ENCODE results near the gene PHLDB1.
"Not testable (repeated sequence)": the region's sequence is repeated elsewhere in the genome, so short reads cannot be mapped to it uniquely, and the experiment has no call there.

The PHLDB1 gene

DNA sequence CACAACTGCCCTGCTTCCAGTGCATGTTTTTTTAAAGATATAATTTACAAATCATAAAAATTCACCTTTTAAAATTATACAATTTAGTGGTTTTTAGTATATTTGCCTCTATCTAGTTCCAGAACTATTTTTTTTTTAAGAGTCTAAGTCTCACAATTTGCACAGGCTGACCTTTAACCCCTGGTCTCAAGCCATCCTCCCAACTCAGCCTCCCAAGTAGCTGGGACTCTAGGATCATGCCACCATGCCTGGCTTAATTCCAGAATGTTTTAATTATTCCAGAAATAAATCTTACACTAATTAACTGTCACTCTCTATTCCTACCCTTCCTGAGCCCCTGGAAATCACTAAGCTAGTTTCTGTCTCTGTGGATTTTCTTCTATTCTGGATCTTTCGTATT, 36.6 kb upstream of the PHLDB1 start:
- Histone ChIP-seq H2BK12ac (ENCODE audit: low read length) (no peak overlapping the region), H3K36me3 (ENCODE audit: control insufficient read depth in 1 of 2, insufficient read depth in 2 of 2, low read length in 2 of 2) (no peaks in the 10 kb centered on the region), H4K12ac (ENCODE audit: low read depth, low read length) (no peak overlapping the region), H3K4me1 (ENCODE audit: control insufficient read depth in 1 of 2, insufficient read depth in 2 of 2, low read length in 2 of 2) (peaks cover 2 to 6% of the 10 kb centered on the region in 2 experiments), H3K79me1 (ENCODE audit: low read length) (peaks cover 6% of the 10 kb centered on the region), H3K9ac (ENCODE audit: low read length) (no peak overlapping the region), H3K27me3 (ENCODE audit: insufficient read depth, low read length) (no peaks in the 10 kb centered on the region), H3K4ac (ENCODE audit: low read depth, low read length) (no peak overlapping the region), H2BK120ac (ENCODE audit: insufficient read depth, low read length, poor library complexity) (no peak overlapping the region), H2BK5ac (ENCODE audit: low read depth, low read length, poor library complexity) (no peak overlapping the region), H3K18ac (ENCODE audit: low read length) (no peak overlapping the region), H3K27ac (ENCODE audit: low read depth, low read length) (no peak overlapping the region), H3K4me3 (ENCODE audit: low read depth, low read length) (no peak overlapping the region), H3K4me2 (ENCODE audit: low read length) (no peak overlapping the region), H3K23ac (ENCODE audit: low read length) (no peak overlapping the region), H3K14ac (ENCODE audit: low read length) (no peak overlapping the region), H3K9me3 (ENCODE audit: insufficient read depth, low read depth, low read length) (no peaks in the 10 kb centered on the region), H2AFZ (ENCODE audit: insufficient read depth, low read length, poor library complexity) (no peak overlapping the region), H4K8ac (ENCODE audit: low read depth, low read length) (no peak overlapping the region), H2AK5ac (ENCODE audit: low read length) (no peak overlapping the region), H3K79me2 (ENCODE audit: control insufficient read depth, insufficient read depth, low read length, poor library complexity) (peaks cover 10% of the 10 kb centered on the region), H4K91ac (ENCODE audit: low read depth, low read length) (no peak overlapping the region)
- DNase-seq, result no peak
- WGBS (ENCODE audit: extremely low coverage, insufficient coverage, insufficient read length), result no CpG with 5 or more reads among the region's 1 CpG

- H3K14ac ChIP-seq (ENCODE audit: low read length); H3K79me1 ChIP-seq (ENCODE audit: low read length); H3K23ac ChIP-seq (ENCODE audit: low read length); H3K36me3 ChIP-seq (ENCODE audit: control insufficient read depth in 1 of 2, insufficient read depth in 2 of 2, low read length in 2 of 2); H3K9ac ChIP-seq (ENCODE audit: low read length); H3K4me1 ChIP-seq (ENCODE audit: control insufficient read depth in 1 of 2, insufficient read depth in 2 of 2, low read length in 2 of 2); H3K4ac ChIP-seq (ENCODE audit: low read depth, low read length); H2BK12ac ChIP-seq (ENCODE audit: low read length); H3K27ac ChIP-seq (ENCODE audit: low read depth, low read length); DNase-seq; H3K9me3 ChIP-seq (ENCODE audit: insufficient read depth, low read depth, low read length); H3K27me3 ChIP-seq (ENCODE audit: insufficient read depth, low read length); H2BK120ac ChIP-seq (ENCODE audit: insufficient read depth, low read length, poor library complexity); H2AK5ac ChIP-seq (ENCODE audit: low read length); H2BK5ac ChIP-seq (ENCODE audit: low read depth, low read length, poor library complexity); H3K18ac ChIP-seq (ENCODE audit: low read length); H3K4me3 ChIP-seq (ENCODE audit: low read depth, low read length): not testable (repeated sequence)
- Histone ChIP-seq H4K8ac (ENCODE audit: low read depth, low read length) (peak overlapping the region; percentile 80), H4K12ac (ENCODE audit: low read depth, low read length) (peak overlapping the region; percentile 64), H3K4me2 (ENCODE audit: low read length) (peak overlapping the region; percentile 67), H3K79me2 (ENCODE audit: control insufficient read depth, insufficient read depth, low read length, poor library complexity) (peaks cover 10% of the 10 kb centered on the region), H2AFZ (ENCODE audit: insufficient read depth, low read length, poor library complexity) (peak overlapping the region; percentile 66), H4K91ac (ENCODE audit: low read depth, low read length) (peak overlapping the region; percentile 61)
- WGBS (ENCODE audit: extremely low coverage, insufficient coverage, insufficient read length), result no CpG with 5 or more reads among the region's 15 CpGs
Measured at GRCh38 chr11:118571701-118572060, 35.7 kb upstream of the PHLDB1 start.

- Histone ChIP-seq H3K18ac (ENCODE audit: low read length) (peak within 1 kb of the TSS; percentile 99), H2BK12ac (ENCODE audit: low read length) (no peak within 1 kb of the TSS), H4K91ac (ENCODE audit: low read depth, low read length) (peak within 1 kb of the TSS; percentile 95), H4K12ac (ENCODE audit: low read depth, low read length) (peak within 1 kb of the TSS; percentile 91), H3K9me3 (ENCODE audit: insufficient read depth, low read depth, low read length) (no peaks in the 10 kb centered on the region), H3K79me2 (ENCODE audit: control insufficient read depth, insufficient read depth, low read length, poor library complexity) (peaks cover 15% of the 10 kb centered on the region), H3K23ac (ENCODE audit: low read length) (no peak within 1 kb of the TSS), H3K27me3 (ENCODE audit: insufficient read depth, low read length) (no peaks in the 10 kb centered on the region), H2BK5ac (ENCODE audit: low read depth, low read length, poor library complexity) (peak within 1 kb of the TSS; percentile 97), H3K4me2 (ENCODE audit: low read length) (peak within 1 kb of the TSS; percentile 67), H3K4ac (ENCODE audit: low read depth, low read length) (peak within 1 kb of the TSS; percentile 100), H3K14ac (ENCODE audit: low read length) (peak within 1 kb of the TSS; percentile 99), H3K36me3 (ENCODE audit: control insufficient read depth in 1 of 2, insufficient read depth in 2 of 2, low read length in 2 of 2) (peaks cover 2% of the 10 kb centered on the region in 2 experiments), H2BK120ac (ENCODE audit: insufficient read depth, low read length, poor library complexity) (peak within 1 kb of the TSS; percentile 94), H2AK5ac (ENCODE audit: low read length) (peak within 1 kb of the TSS; percentile 93), H3K4me1 (ENCODE audit: control insufficient read depth in 1 of 2, insufficient read depth in 2 of 2, low read length in 2 of 2) (peaks cover 2 to 6% of the 10 kb centered on the region in 2 experiments), H3K79me1 (ENCODE audit: low read length) (peaks cover 6% of the 10 kb centered on the region), H3K27ac (ENCODE audit: low read depth, low read length) (peak within 1 kb of the TSS; percentile 86), H4K8ac (ENCODE audit: low read depth, low read length) (peak within 1 kb of the TSS; percentile 98), H2AFZ (ENCODE audit: insufficient read depth, low read length, poor library complexity) (peak within 1 kb of the TSS; percentile 86), H3K9ac (ENCODE audit: low read length) (peak within 1 kb of the TSS; percentile 99), H3K4me3 (ENCODE audit: low read depth, low read length) (peak within 1 kb of the TSS; percentile 99)
- DNase-seq, result peak; percentile 72 to 73
- WGBS (ENCODE audit: extremely low coverage, insufficient coverage, insufficient read length), result no CpG with 5 or more reads among the region's 55 CpGs
Measured at GRCh38 chr11:118572061-118572980, 35.1 kb upstream of the PHLDB1 start, which contains the start of gene ARCN1. Gene ARCN1 (plus strand): TSS chr11:118572409. CDS start chr11:118572548, 139 bp downstream.

- no peaks in the 10 kb centered on the region for H3K9me3 ChIP-seq (ENCODE audit: insufficient read depth, low read depth, low read length)
- H3K14ac ChIP-seq (ENCODE audit: low read length), result peak overlapping the region; percentile 99
- H3K18ac ChIP-seq (ENCODE audit: low read length), result no peak overlapping the region
- peak overlapping the region; percentile 98 for H4K8ac ChIP-seq (ENCODE audit: low read depth, low read length)
- H3K4me2 ChIP-seq (ENCODE audit: low read length), result peak overlapping the region; percentile 67
- H3K4me3 ChIP-seq (ENCODE audit: low read depth, low read length), result peak overlapping the region; percentile 99
- peak overlapping the region; percentile 94 for H2BK120ac ChIP-seq (ENCODE audit: insufficient read depth, low read length, poor library complexity)
- H2BK12ac ChIP-seq (ENCODE audit: low read length), result no peak overlapping the region
- no CpG with 5 or more reads among the region's 10 CpGs for whole genome bisulfite sequencing (ENCODE audit: extremely low coverage, insufficient coverage, insufficient read length)
- peaks cover 3% of the 10 kb centered on the region in 2 experiments for H3K36me3 ChIP-seq (ENCODE audit: control insufficient read depth in 1 of 2, insufficient read depth in 2 of 2, low read length in 2 of 2)
- H3K23ac ChIP-seq (ENCODE audit: low read length), result no peak overlapping the region
- H3K27me3 ChIP-seq (ENCODE audit: insufficient read depth, low read length), result no peaks in the 10 kb centered on the region
- H3K79me1 ChIP-seq (ENCODE audit: low read length), result peaks cover 6% of the 10 kb centered on the region
- H2BK5ac ChIP-seq (ENCODE audit: low read depth, low read length, poor library complexity), result peak overlapping the region; percentile 97
- peak overlapping the region; percentile 100 for H3K4ac ChIP-seq (ENCODE audit: low read depth, low read length)
- peaks cover 17% of the 10 kb centered on the region for H3K79me2 ChIP-seq (ENCODE audit: control insufficient read depth, insufficient read depth, low read length, poor library complexity)
- peak overlapping the region; percentile 86 for H3K27ac ChIP-seq (ENCODE audit: low read depth, low read length)
- peak overlapping the region; percentile 86 for H2AFZ ChIP-seq (ENCODE audit: insufficient read depth, low read length, poor library complexity)
- peak overlapping the region; percentile 99 for H3K9ac ChIP-seq (ENCODE audit: low read length)
- peak overlapping the region; percentile 95 for H4K91ac ChIP-seq (ENCODE audit: low read depth, low read length)
- DNase-seq, result peak; percentile 23 to 62
- H3K4me1 ChIP-seq (ENCODE audit: control insufficient read depth in 1 of 2, insufficient read depth in 2 of 2, low read length in 2 of 2), result peaks cover 2 to 6% of the 10 kb centered on the region in 2 experiments
- peak overlapping the region; percentile 91 for H4K12ac ChIP-seq (ENCODE audit: low read depth, low read length)
- H2AK5ac ChIP-seq (ENCODE audit: low read length), result peak overlapping the region; percentile 93
Measured at GRCh38 chr11:118572981-118573550, 34.3 kb upstream of the PHLDB1 start.
